GM21723 (cell line): ENCODE results near the gene C2orf81.
A peak's percentile ranks its signal among the peaks of the same experiment; 100 is the strongest.
"Not testable (repeated sequence)": the region's sequence is repeated elsewhere in the genome, so short reads cannot be mapped to it uniquely, and the experiment has no call there.

Experiments
- ATAC-seq: cut with Tn5 transposase; IDR thresholded peaks from one replicate; pipeline ENCODE4 v1.9.1; 2021; ENCODE audit warnings: mild to moderate bottlenecking, moderate library complexity; ENCODE audit not compliant: unreplicated experiment

The C2orf81 gene

GRCh38 chr2:74424139-74424992 lies 2.9 kb upstream of the C2orf81 start:
- ATAC-seq: no peak

GRCh38 chr2:74423231-74424095 lies 2.0 kb upstream of the C2orf81 start:
- no peak for ATAC-seq

- ATAC-seq: not testable (repeated sequence)
These were observed 846 bp downstream of the C2orf81 start for GRCh38 chr2:74420443-74421103.

- ATAC-seq: no peak
These were observed 1.4 kb downstream of the C2orf81 start for GRCh38 chr2:74420006-74420405.

GRCh38 chr2:74419345-74419744 lies 2.1 kb downstream of the C2orf81 start:
- ATAC-seq: no peak

- no peak for ATAC-seq
These were observed 3.1 kb downstream of the C2orf81 start for GRCh38 chr2:74418312-74418711.

- ATAC-seq: no peak
These were observed 3.7 kb downstream of the C2orf81 start for GRCh38 chr2:74417763-74418162.

GRCh38 chr2:74417197-74417596 lies 4.2 kb downstream of the C2orf81 start:
- no peak for ATAC-seq

- no peak for ATAC-seq
These were observed 4.6 kb downstream of the C2orf81 start for GRCh38 chr2:74416778-74417177.

GRCh38 chr2:74415762-74416395 lies 5.5 kb downstream of the C2orf81 start:
- no peak for ATAC-seq

GRCh38 chr2:74414881-74415761 lies 6.3 kb downstream of the C2orf81 start:
- no peak for ATAC-seq

GRCh38 chr2:74414441-74414840 lies 7.0 kb downstream of the C2orf81 start:
- ATAC-seq: no peak

- no peak for ATAC-seq
These were observed 8.3 kb downstream of the C2orf81 start for GRCh38 chr2:74413001-74413698.

GRCh38 chr2:74407682-74408081 lies 13.7 kb downstream of the C2orf81 start:
- ATAC-seq: no peak

GRCh38 chr2:74406035-74406434 lies 15.4 kb downstream of the C2orf81 start:
- ATAC-seq: peak; percentile 68

- ATAC-seq: no peak
These were observed 19.5 kb downstream of the C2orf81 start for GRCh38 chr2:74401891-74402290.

GRCh38 chr2:74399785-74400184 lies 21.6 kb downstream of the C2orf81 start:
- ATAC-seq: no peak

GRCh38 chr2:74396149-74396548 lies 25.3 kb downstream of the C2orf81 start:
- ATAC-seq: no peak

- no peak for ATAC-seq
These were observed 27.9 kb downstream of the C2orf81 start for GRCh38 chr2:74393525-74393924.

GRCh38 chr2:74392449-74392743 lies 29.0 kb downstream of the C2orf81 start:
- ATAC-seq: no peak
